Stimulated activated CD4-positive, alpha-beta T cell treated with anti-CD3 and anti-CD28 coated beads, Interleukin-12 subunit alpha, Interleukin-12 subunit beta, amount 100 ng/mL, for 24 hours (primary cell): Measurements from ENCODE around the gene SERINC5.
"Not testable (repeated sequence)": the region's sequence is repeated elsewhere in the genome, so short reads cannot be mapped to it uniquely, and the experiment has no call there.

Source experiments
- DNase-seq, 2 experiments: peaks; one replicate each; pipeline ENCODE4 v3.0.0-alpha.2; 2020; ENCODE audit warnings: low read depth in 2 of 2

The SERINC5 gene

DNA sequence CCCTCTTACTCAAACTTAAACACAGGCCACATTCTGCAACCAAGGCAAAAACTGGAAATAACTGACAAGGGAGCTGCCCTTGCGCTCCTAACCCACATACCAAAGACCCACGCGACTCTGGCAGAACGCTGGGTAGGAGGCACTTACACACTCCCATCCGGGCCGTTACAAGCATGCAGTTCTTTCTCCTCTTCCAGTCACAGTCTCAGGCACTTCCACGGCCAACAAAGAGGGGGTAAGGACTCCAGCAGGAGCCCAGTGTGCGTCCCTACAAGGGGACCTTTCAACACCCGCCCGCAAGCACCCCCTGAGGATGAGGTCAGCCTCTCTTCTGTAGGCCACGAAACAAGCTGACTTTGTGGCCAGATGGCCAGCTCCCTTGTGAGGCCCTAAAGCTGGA, 57.4 kb downstream of the SERINC5 start:
- no peak for DNase-seq

- DNase-seq, result no peak
Measured at GRCh38 chr5:80195837-80196400, 59.9 kb downstream of the SERINC5 start.

GRCh38 chr5:80194468-80194867, 61.4 kb downstream of the SERINC5 start:
- DNase-seq, result no peak

DNA sequence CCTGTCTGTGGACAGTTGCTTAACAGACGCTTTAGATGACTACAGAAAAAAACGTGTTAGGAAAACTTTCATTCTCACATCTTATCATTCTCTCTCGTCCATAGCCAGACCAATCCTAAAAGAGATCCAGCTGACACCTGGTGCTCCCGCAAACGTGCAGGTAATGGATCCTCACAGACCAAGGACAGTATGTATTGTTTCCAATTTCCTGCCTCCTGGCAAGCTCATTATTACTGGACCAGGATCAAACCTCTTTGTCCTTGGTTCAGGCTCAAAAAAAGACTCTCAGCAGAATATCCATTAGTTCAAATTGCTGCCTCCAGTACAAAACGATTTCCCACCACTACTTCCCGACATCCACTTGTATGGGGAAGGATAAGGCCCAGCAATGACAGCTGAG, 62.4 kb downstream of the SERINC5 start:
- no peak for DNase-seq

- no peak for DNase-seq
Measured at GRCh38 chr5:80192507-80193241, 63.2 kb downstream of the SERINC5 start.

GRCh38 chr5:80191991-80192398, 63.9 kb downstream of the SERINC5 start:
- DNase-seq, result no peak

- no peak for DNase-seq
Measured at GRCh38 chr5:80191397-80191796, 64.5 kb downstream of the SERINC5 start.

DNA sequence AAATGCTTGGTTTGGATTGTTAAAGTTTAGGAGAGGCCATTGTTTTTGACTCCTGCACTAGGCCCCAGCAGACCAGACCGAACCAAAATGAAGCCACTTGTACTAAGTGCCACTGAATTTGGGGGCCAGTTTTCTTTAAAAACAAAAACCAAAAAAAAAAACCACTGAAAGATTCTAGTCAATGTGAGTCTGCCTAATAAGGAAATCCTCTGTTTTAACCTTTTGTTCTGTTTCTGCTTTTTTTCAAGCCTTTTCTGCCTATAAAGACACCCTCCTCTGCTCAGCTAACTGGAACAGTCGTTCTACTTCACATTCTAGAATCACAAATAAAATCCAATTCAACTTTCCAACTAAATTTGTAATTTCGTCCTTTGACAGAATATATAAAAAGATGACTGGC, 64.9 kb downstream of the SERINC5 start:
- no peak for DNase-seq

GRCh38 chr5:80189701-80190100, 66.1 kb downstream of the SERINC5 start:
- DNase-seq, result no peak

GRCh38 chr5:80189201-80189600, 66.6 kb downstream of the SERINC5 start:
- no peak for DNase-seq

DNA sequence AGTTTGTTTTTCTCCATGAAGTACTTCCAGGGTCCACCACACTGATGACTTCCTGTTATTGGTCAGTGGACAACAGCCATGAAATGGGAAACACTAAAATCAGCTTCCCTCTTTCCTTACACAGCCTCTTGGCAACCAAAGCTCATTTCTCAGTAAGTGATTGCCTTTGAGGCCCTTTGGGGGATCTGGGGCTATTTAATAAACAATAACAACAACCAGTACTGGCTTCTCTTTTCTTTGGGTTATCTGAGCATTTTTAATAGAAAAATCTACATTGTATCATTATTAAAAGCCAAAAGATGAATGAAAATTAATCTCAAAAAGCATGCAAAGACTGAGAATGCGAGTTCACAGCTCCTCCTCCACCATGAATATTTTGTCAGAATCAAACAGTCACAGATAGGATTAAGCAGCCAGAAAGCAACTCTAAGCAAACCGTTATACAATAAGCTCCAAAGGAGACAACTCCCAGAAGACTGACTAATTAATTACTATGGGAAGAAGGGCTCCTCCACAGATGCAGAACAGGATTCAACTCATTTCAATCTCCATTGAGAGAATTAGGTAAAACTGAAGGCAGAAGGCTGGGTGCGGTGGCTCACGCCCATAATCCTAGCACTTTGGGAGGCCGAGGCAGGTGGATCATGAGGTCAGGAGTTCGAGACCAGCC, 68.3 kb downstream of the SERINC5 start:
- no peak for DNase-seq

GRCh38 chr5:80185535-80185934, 70.3 kb downstream of the SERINC5 start:
- DNase-seq, result not testable (repeated sequence)

DNA sequence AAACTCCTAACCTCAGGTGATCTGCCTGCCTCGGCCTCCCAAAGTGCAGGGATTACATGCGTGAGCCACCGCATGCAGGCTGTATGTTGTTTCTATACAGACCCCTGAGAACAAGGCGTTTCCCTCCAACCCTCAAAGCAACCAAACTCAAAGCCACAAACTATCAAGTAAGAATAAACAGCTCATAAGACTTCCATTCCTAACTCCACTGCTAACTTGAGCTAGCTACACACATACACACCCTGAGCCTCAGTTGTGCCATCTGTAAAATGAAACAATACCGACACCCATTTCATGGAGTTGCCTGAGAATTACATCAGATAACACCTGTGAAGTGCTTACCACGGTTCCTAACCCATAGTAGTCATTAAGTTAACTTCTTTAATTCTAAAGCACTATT, 70.8 kb downstream of the SERINC5 start:
- DNase-seq, result no peak

DNA sequence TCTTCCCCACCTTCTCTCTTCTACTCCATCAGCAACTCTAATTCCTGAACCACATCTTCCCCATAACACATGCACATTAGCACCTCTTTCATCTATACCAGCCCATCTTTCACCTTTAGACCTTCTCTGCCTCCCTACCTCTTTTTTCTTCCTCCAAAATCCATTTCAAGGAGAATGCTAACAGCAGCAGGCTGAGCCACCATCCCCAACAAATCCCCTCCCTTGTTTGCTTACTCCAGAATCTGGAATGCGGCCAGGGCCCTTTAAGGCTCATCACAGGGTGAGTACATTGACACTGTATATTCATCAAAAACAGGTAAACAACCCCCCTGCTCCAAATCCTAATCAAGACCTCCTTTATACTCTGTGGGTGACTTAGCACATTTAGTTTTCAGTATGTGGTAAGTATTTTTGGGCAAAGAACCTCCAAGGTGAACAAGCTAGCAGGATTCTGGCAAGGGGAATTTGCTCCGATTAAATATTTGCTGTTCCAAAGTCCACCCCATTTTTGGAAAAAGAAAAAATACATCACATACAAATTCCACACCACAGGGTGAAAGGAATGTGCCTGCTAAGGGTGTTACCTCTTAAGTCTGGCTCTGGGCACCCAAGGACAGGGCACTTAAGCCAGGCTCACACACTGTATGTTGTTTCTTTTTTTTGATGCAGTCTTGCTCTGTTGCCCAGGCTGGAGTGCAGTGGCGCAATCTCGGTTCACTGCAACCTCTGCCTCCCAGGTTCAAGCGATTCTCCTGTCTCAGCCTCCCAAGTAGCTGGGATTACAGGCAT, 71.4 kb downstream of the SERINC5 start:
- no peak for DNase-seq

GRCh38 chr5:80183728-80184234, 72.1 kb downstream of the SERINC5 start:
- DNase-seq, result not testable (repeated sequence)

GRCh38 chr5:80182809-80183580, 72.9 kb downstream of the SERINC5 start:
- no peak for DNase-seq

- DNase-seq, result no peak
Measured at GRCh38 chr5:80181618-80182211, 74.1 kb downstream of the SERINC5 start.

GRCh38 chr5:80177236-80177635, 78.6 kb downstream of the SERINC5 start:
- no peak for DNase-seq

GRCh38 chr5:80175337-80175736, 80.5 kb downstream of the SERINC5 start:
- DNase-seq, result no peak

DNA sequence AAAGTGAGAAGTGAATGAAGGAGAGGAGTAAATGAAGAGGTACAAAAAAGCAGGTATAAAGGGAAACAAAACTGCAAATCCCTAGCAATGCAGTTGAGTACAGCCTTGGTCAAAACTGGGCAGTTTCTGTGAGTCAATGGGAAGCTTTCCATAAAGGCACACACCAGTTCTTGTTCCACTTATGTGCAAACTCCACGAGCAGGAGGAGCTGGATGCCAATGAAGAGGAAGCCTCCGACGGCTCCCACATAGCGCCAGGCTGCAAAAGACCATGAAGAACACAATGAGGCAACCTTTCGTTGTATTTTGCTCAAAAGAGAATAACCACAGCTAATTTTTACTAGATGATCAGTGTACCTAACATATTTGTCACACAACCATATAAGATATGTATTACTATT, 81.1 kb downstream of the SERINC5 start:
- DNase-seq, result no peak
